Mesothelial cell of epicardium (in vitro differentiated cells): Measurements from ENCODE around the gene SLC38A9. TPM values are rescaled to one million over a fixed set of nuclear protein-coding genes. Genes with fewer than 3 reads are reported as not detected.
"Not testable (repeated sequence)": the region's sequence is repeated elsewhere in the genome, so short reads cannot be mapped to it uniquely, and the experiment has no call there.

ENCODE experiments used
- DNase-seq, 2 experiments: peaks; one replicate each; pipeline ENCODE4 v3.0.0; 2021; ENCODE audit warnings: low spot score in 2 of 2; ENCODE audit not compliant: unreplicated experiment in 2 of 2
- H3K27ac Mint-ChIP-seq: 2 replicates; pipeline ENCODE4 v1.8.0; 2021; ENCODE audit warnings: mixed read lengths
- H3K27me3 Mint-ChIP-seq: 2 replicates; pipeline ENCODE4 v1.8.0; 2021; ENCODE audit warnings: low read depth, mixed read lengths
- H3K36me3 Mint-ChIP-seq: 2 replicates; pipeline ENCODE4 v1.8.0; 2021; ENCODE audit warnings: mixed read lengths
- H3K4me1 Mint-ChIP-seq: 2 replicates; pipeline ENCODE4 v1.8.0; 2021; ENCODE audit warnings: mixed read lengths
- H3K4me3 Mint-ChIP-seq: 2 replicates; pipeline ENCODE4 v1.8.0; 2021; ENCODE audit warnings: mild to moderate bottlenecking, moderate library complexity, mixed read lengths
- H3K9me3 Mint-ChIP-seq: 2 replicates; pipeline ENCODE4 v1.8.0; 2021; ENCODE audit warnings: mixed read lengths
- total RNA-seq: library from RNA; stranded (reverse); gene quantifications from 3 replicates; pipeline ENCODE4 v1.2.1, GENCODE V29; 2021
- TF ChIP-seq, protein P1 (sequence below): fragments of 200-600 bp; sonication (generic); IDR thresholded peaks from one replicate; pipeline ENCODE4 v1.5.0; 2021; ENCODE audit warnings: antibody characterized with exemption; ENCODE audit not compliant: unreplicated experiment

SLC38A9 gene
- total RNA-seq, 1 donor from 2014 or later: 39.9 TPM

DNA sequence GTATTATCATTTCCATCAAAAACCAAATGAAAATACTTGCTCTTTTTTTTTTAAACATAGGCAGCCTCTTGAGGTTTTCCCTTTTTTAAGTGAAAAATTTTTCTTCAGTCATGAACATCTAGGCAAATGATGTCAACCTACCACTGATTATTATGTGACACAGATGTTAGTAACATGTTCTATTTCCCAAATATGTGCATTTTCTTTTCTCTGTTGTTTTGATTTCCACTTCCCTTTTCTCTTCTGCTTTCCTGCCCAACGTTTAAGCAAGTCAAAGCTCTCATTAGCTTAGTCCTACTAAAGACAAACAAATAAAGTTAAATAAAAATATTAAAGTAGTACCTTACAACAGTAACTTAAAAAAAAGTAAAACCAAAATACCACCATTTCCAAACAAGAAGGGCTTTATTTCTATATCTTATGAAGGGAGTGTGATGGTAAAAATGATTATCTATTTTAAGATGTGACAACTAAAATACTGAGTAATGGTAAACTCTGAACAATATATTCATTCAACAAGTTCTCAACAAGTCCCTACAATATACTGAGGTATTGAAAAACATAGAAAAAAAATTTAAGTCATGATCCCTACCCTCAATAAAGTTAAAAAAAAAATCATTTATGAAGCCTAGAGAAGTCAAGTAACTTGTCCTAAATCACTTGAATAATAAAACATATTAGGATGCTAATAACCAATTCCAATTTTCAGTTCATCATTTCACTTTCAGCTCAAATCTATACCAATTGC lies 9.4 kb downstream of the SLC38A9 start:
- H3K27ac Mint-ChIP-seq: no peak overlapping the region
- TF ChIP-seq, protein P1, sequence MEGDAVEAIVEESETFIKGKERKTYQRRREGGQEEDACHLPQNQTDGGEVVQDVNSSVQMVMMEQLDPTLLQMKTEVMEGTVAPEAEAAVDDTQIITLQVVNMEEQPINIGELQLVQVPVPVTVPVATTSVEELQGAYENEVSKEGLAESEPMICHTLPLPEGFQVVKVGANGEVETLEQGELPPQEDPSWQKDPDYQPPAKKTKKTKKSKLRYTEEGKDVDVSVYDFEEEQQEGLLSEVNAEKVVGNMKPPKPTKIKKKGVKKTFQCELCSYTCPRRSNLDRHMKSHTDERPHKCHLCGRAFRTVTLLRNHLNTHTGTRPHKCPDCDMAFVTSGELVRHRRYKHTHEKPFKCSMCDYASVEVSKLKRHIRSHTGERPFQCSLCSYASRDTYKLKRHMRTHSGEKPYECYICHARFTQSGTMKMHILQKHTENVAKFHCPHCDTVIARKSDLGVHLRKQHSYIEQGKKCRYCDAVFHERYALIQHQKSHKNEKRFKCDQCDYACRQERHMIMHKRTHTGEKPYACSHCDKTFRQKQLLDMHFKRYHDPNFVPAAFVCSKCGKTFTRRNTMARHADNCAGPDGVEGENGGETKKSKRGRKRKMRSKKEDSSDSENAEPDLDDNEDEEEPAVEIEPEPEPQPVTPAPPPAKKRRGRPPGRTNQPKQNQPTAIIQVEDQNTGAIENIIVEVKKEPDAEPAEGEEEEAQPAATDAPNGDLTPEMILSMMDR: no peak
- no peaks in the 10 kb centered on the region for H3K27me3 Mint-ChIP-seq
- H3K4me1 Mint-ChIP-seq: no peaks in the 10 kb centered on the region
- peaks cover 34% of the 10 kb centered on the region for H3K36me3 Mint-ChIP-seq
- peaks cover 7% of the 10 kb centered on the region for H3K9me3 Mint-ChIP-seq
- DNase-seq: no peak
- H3K4me3 Mint-ChIP-seq: no peak overlapping the region

- Mint-ChIP-seq H3K27me3 (no peaks in the 10 kb centered on the region), H3K4me3 (no peak overlapping the region), H3K27ac (no peak overlapping the region), H3K9me3 (peaks cover 7% of the 10 kb centered on the region), H3K4me1 (no peaks in the 10 kb centered on the region), H3K36me3 (peaks cover 39% of the 10 kb centered on the region)
- TF ChIP-seq, protein P1: no peak
- no peak for DNase-seq
Observed at GRCh38 chr5:55701462-55702103, 10.5 kb downstream of the SLC38A9 start.

DNA sequence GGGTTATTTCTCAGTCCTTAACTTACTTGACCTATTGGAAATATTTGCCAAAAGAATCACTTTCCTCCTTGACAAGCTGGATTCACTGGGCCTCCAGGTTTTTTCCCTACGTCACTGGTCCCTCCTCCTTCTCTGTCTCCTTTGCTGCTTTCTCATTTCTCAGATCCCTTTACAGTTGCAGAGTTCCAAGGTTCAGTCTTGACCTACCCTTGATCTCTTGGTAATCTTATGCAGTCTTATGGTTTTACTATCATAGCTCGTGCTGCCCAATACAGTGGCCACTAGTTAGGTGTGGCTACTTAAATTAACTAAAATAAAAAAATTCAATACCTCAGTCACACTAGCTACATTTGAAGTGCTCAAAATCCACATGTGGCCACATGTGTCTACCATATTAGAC lies 11.4 kb downstream of the SLC38A9 start:
- peaks cover 7% of the 10 kb centered on the region for H3K9me3 Mint-ChIP-seq
- H3K36me3 Mint-ChIP-seq: peaks cover 39% of the 10 kb centered on the region
- no peak overlapping the region for H3K4me3 Mint-ChIP-seq
- no peak overlapping the region for H3K27ac Mint-ChIP-seq
- no peak for DNase-seq
- TF ChIP-seq, protein P1: no peak
- no peaks in the 10 kb centered on the region for H3K4me1 Mint-ChIP-seq
- H3K27me3 Mint-ChIP-seq: no peaks in the 10 kb centered on the region

DNA sequence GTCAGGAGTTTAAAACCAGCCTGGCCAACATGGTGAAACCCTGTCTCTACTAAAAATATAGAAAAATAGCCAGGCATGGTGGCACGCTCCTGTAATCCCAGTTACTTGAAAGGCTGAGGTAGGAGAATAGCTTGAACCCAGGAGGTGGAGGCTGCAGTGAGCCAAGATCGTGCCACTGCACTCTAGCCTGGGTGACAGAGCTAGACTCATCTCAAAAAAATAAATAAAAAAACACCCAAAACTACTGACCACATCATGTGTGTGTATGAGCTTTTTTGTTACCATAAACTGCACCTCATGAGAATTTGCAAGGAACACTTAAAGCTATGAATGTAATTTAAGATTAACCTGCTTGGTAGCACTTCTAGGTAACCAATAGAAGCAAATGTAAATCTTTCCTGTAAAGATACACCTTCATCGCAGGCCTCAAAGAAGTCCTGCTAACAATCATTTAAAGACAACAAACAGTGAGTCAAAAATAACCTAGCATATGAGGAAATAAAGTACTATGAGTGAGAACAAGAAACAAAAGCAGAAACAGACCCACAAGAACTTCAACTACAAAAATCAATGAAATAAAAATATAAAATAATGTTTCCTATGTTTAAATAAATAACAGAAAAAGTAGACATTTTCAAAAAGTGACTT lies 13.0 kb downstream of the SLC38A9 start:
- Mint-ChIP-seq H3K9me3 (peaks cover 7% of the 10 kb centered on the region), H3K27me3 (no peaks in the 10 kb centered on the region), H3K27ac (no peak overlapping the region), H3K4me3 (no peak overlapping the region), H3K36me3 (peaks cover 46% of the 10 kb centered on the region), H3K4me1 (no peaks in the 10 kb centered on the region)
- TF ChIP-seq, protein P1: no peak
- DNase-seq: no peak

- H3K4me3 Mint-ChIP-seq, DNase-seq, H3K27me3 Mint-ChIP-seq, H3K9me3 Mint-ChIP-seq, H3K27ac Mint-ChIP-seq: not testable (repeated sequence)
- peaks cover 11% of the 10 kb centered on the region for H3K4me1 Mint-ChIP-seq
- peaks cover 36% of the 10 kb centered on the region for H3K36me3 Mint-ChIP-seq
Observed at GRCh38 chr5:55696704-55697103, 15.4 kb downstream of the SLC38A9 start.
